Naive thymus-derived CD8-positive, alpha-beta T cell (primary cell): ENCODE results near the gene TXNRD2. TPM values are rescaled to one million over a fixed set of nuclear protein-coding genes. Genes with fewer than 3 reads are reported as not detected.
A peak's percentile ranks its signal among the peaks of the same experiment; 100 is the strongest.

ENCODE experiments used
- ATAC-seq, 2 donors: fragments of 150-1000 bp; cut with Tn5 transposase in 1 of 2; sonication (Bioruptor Pico), chemical (Tn5 transposase) in 1 of 2; 1 replicate in 1 of 2; 2 replicates in 1 of 2; pipeline ENCODE4 v1.10.0; 2021; ENCODE audit warnings: mild to moderate bottlenecking in 2 of 2, moderate library complexity in 2 of 2
- POLR2A ChIA-PET: fragments of 350-600 bp; sonication (Branson Sonifier 250); formaldehyde crosslinking; loops from one replicate; lab custom pipeline; 2021; ENCODE audit warnings: antibody characterized with exemption; lab: Charles Lee
- DNase-seq, 10 donors: peaks; one replicate each; pipeline versions ENCODE4 v3.0.0 to v3.0.0-alpha.2; 2020 to 2022
- H3K27ac Mint-ChIP-seq, 10 donors: one replicate each; pipeline ENCODE4 v1.8.0; 2020 to 2022; ENCODE audit warnings: mild to moderate bottlenecking in 10 of 10, mixed read lengths in 10 of 10, moderate library complexity in 4 of 10, inconsistent platforms in 1 of 10
- H3K27me3 Mint-ChIP-seq, 5 donors: one replicate each; pipeline ENCODE4 v1.8.0; 2021 to 2022; ENCODE audit warnings: mixed read lengths in 5 of 5
- H3K36me3 Mint-ChIP-seq, 3 donors: one replicate each; pipeline ENCODE4 v1.8.0; 2020 to 2022; ENCODE audit warnings: mixed read lengths in 3 of 3, mild to moderate bottlenecking in 2 of 3, inconsistent platforms in 1 of 3
- H3K4me1 Mint-ChIP-seq, 4 donors: one replicate each; pipeline ENCODE4 v1.8.0; 2021 to 2022; ENCODE audit warnings: mixed read lengths in 4 of 4
- H3K4me3 Mint-ChIP-seq, 10 donors: one replicate each; pipeline ENCODE4 v1.8.0; 2020 to 2022; ENCODE audit warnings: mild to moderate bottlenecking in 10 of 10, mixed read lengths in 10 of 10, moderate library complexity in 6 of 10, inconsistent platforms in 1 of 10
- H3K9me3 Mint-ChIP-seq, 9 donors: one replicate each; pipeline ENCODE4 v1.8.0; 2020 to 2022; ENCODE audit warnings: mixed read lengths in 9 of 9, mild to moderate bottlenecking in 3 of 9, inconsistent platforms in 1 of 9, moderate library complexity in 1 of 9
- polyA plus RNA-seq, 3 donors: library from polyadenylated mRNA; unstranded; fragments of 300-500 nt; fragmentation: Illumina TruSeq; gene quantifications; one replicate each; pipeline ENCODE4 v1.2.3, GENCODE V29; 2021
- total RNA-seq, 8 experiments: library from RNA in 2 of 8; stranded (reverse) in 2 of 8; gene quantifications; one replicate each; pipeline ENCODE4 v1.2.3 and lab custom pipeline; 2021 to 2026

TXNRD2 gene
- total and polyA plus RNA-seq, 5 experiments from 2014 or later, result 6.5 to 33.8 (median 14.9) TPM

GRCh38 chr22:19854778-19855503 lies 86.7 kb downstream of the TXNRD2 start, which contains the start of the genes GNB1L and RTL10:
Gene GNB1L, minus strand, starts transcription at chr22:19854874. Its CDS starts 33,519 bp downstream, at chr22:19821355.
Gene RTL10, minus strand, starts transcription at chr22:19854874. Its CDS starts 2,613 bp downstream, at chr22:19852261.
- POLR2A ChIA-PET, result interaction anchor here (1.0 to 7.5 kb wide), 18 partner anchors 9 to 262 kb away, joined by 3 to 120 read pairs (median 4); partner anchors contain the start of gene TRMT2A
- Mint-ChIP-seq H3K36me3 (peaks cover 0 to 19% (median 0%) of the 10 kb centered on the region in 3 donors), H3K27me3 (no peaks in the 10 kb centered on the region), H3K9me3 (no peaks in the 10 kb centered on the region), H3K4me3 (peak within 1 kb of the TSS; percentile 92 to 99 (median 96)), H3K27ac (peak within 1 kb of the TSS; percentile 92 to 99 (median 95)), H3K4me1 (peaks cover 24 to 66% (median 59%) of the 10 kb centered on the region in 4 donors)
- ATAC-seq (peak; percentile 87 to 91), DNase-seq (peak; percentile 89 to 97 (median 94))

- peaks cover 24 to 65% (median 59%) of the 10 kb centered on the region in 4 donors for H3K4me1 Mint-ChIP-seq
- POLR2A ChIA-PET, result interaction anchor here (1.0 to 7.5 kb wide), 11 partner anchors 9 to 263 kb away, joined by 3 to 120 read pairs (median 7); partner anchors contain the start of gene TRMT2A
- H3K27me3 Mint-ChIP-seq, result no peaks in the 10 kb centered on the region
- H3K27ac Mint-ChIP-seq, result peak overlapping the region; percentile 90 to 99 (median 95)
- ATAC-seq, result peak; percentile 8 to 10
- peak overlapping the region; percentile 92 to 99 (median 96) for H3K4me3 Mint-ChIP-seq
- H3K36me3 Mint-ChIP-seq, result peaks cover 0 to 25% (median 0%) of the 10 kb centered on the region in 3 donors
- peak in 7 of 10 donors; percentile 16 to 65 (median 32) for DNase-seq
- no peaks in the 10 kb centered on the region for H3K9me3 Mint-ChIP-seq
These were observed 87.5 kb downstream of the TXNRD2 start for GRCh38 chr22:19853879-19854777.

- Mint-ChIP-seq H3K27me3 (no peaks in the 10 kb centered on the region), H3K4me3 (peak overlapping the region; percentile 92 to 99 (median 96)), H3K4me1 (peaks cover 27 to 70% (median 60%) of the 10 kb centered on the region in 4 donors), H3K9me3 (no peaks in the 10 kb centered on the region), H3K36me3 (peaks cover 0 to 28% (median 0%) of the 10 kb centered on the region in 3 donors), H3K27ac (peak overlapping the region; percentile 72 to 99 (median 95))
- ATAC-seq (no peak), DNase-seq (no peak)
- POLR2A ChIA-PET, result interaction anchor here (1.4 to 7.5 kb wide), 4 partner anchors 8 to 264 kb away, joined by 3 to 120 read pairs (median 14); partner anchors contain the start of gene TRMT2A
These were observed 88.3 kb downstream of the TXNRD2 start for GRCh38 chr22:19853058-19853878.

GRCh38 chr22:19852177-19852781 lies 89.3 kb downstream of the TXNRD2 start:
- Mint-ChIP-seq H3K27me3 (no peaks in the 10 kb centered on the region), H3K27ac (peak overlapping the region in 9 of 10 donors; percentile 44 to 99 (median 95)), H3K36me3 (peaks cover 0 to 32% (median 2%) of the 10 kb centered on the region in 3 donors), H3K9me3 (no peaks in the 10 kb centered on the region), H3K4me1 (peaks cover 29 to 68% (median 53%) of the 10 kb centered on the region in 4 donors), H3K4me3 (peak overlapping the region; percentile 92 to 99 (median 96))
- POLR2A ChIA-PET, result interaction anchor here (0.7 to 7.5 kb wide), 2 partner anchors 40 to 69 kb away, joined by 3 to 120 read pairs; no protein-coding TSS in a partner anchor
- ATAC-seq (no peak), DNase-seq (no peak)

- peaks cover 29 to 63% (median 46%) of the 10 kb centered on the region in 4 donors for H3K4me1 Mint-ChIP-seq
- H3K27ac Mint-ChIP-seq, result peak overlapping the region in 6 of 10 donors; percentile 19 to 95 (median 56)
- H3K27me3 Mint-ChIP-seq, result no peaks in the 10 kb centered on the region
- peaks cover 0 to 32% (median 3%) of the 10 kb centered on the region in 3 donors for H3K36me3 Mint-ChIP-seq
- DNase-seq (no peak), ATAC-seq (no peak)
- H3K9me3 Mint-ChIP-seq, result no peaks in the 10 kb centered on the region
- POLR2A ChIA-PET, result interaction anchor here (0.7 to 7.5 kb wide), 2 partner anchors 40 to 68 kb away, joined by 3 to 120 read pairs; no protein-coding TSS in a partner anchor
- peak overlapping the region in 7 of 10 donors; percentile 14 to 99 (median 95) for H3K4me3 Mint-ChIP-seq
These were observed 90.1 kb downstream of the TXNRD2 start for GRCh38 chr22:19851291-19852176.

- Mint-ChIP-seq H3K27ac (peak overlapping the region in 6 of 10 donors; percentile 19 to 70 (median 54)), H3K36me3 (peaks cover 0 to 32% (median 3%) of the 10 kb centered on the region in 3 donors), H3K27me3 (no peaks in the 10 kb centered on the region), H3K4me1 (peaks cover 31 to 63% (median 48%) of the 10 kb centered on the region in 4 donors), H3K9me3 (no peaks in the 10 kb centered on the region), H3K4me3 (peak overlapping the region in 1 of 10 donors; percentile 56)
- POLR2A ChIA-PET, result interaction anchor here (7.5 kb wide), 1 partner anchor 41 kb away, joined by 120 read pairs; no protein-coding TSS in a partner anchor
- DNase-seq (no peak), ATAC-seq (no peak)
These were observed 90.9 kb downstream of the TXNRD2 start for GRCh38 chr22:19850763-19851109.

- peak overlapping the region in 8 of 10 donors; percentile 6 to 70 (median 48) for H3K27ac Mint-ChIP-seq
- H3K4me1 Mint-ChIP-seq, result peaks cover 35 to 65% (median 51%) of the 10 kb centered on the region in 4 donors
- POLR2A ChIA-PET, result interaction anchor here (0.8 to 7.5 kb wide), 2 partner anchors 19 to 42 kb away, joined by 3 to 120 read pairs; no protein-coding TSS in a partner anchor
- peaks cover 0 to 32% (median 3%) of the 10 kb centered on the region in 3 donors for H3K36me3 Mint-ChIP-seq
- DNase-seq, result no peak
- H3K9me3 Mint-ChIP-seq, result no peaks in the 10 kb centered on the region
- H3K4me3 Mint-ChIP-seq, result peak overlapping the region in 1 of 10 donors; percentile 56
- no peaks in the 10 kb centered on the region for H3K27me3 Mint-ChIP-seq
- no peak for ATAC-seq
These were observed 91.5 kb downstream of the TXNRD2 start for GRCh38 chr22:19849835-19850762.

- DNase-seq (no peak), ATAC-seq (no peak)
- H3K27me3 Mint-ChIP-seq, result no peaks in the 10 kb centered on the region
- H3K36me3 Mint-ChIP-seq, result peaks cover 0 to 31% (median 3%) of the 10 kb centered on the region in 3 donors
- peak overlapping the region in 6 of 10 donors; percentile 4 to 77 (median 59) for H3K27ac Mint-ChIP-seq
- H3K4me3 Mint-ChIP-seq, result no peak overlapping the region
- H3K4me1 Mint-ChIP-seq, result peaks cover 40 to 74% (median 58%) of the 10 kb centered on the region in 4 donors
- no peaks in the 10 kb centered on the region for H3K9me3 Mint-ChIP-seq
- POLR2A ChIA-PET, result interaction anchor here (0.6 to 0.8 kb wide), 3 partner anchors 17 to 729 kb away, joined by 3 to 4 read pairs (median 4); no protein-coding TSS in a partner anchor
These were observed 93.1 kb downstream of the TXNRD2 start for GRCh38 chr22:19848298-19849224.
